Neural cell (in vitro differentiated cells): ENCODE data around the gene MAGEB3.

Experiments
- CTCF ChIP-seq: fragments of 450-650 bp; IDR thresholded peaks from 2 replicates; pipeline ENCODE4 v1.5.1; 2014; ENCODE audit warnings: antibody characterized with exemption, mild to moderate bottlenecking, moderate library complexity; ENCODE audit not compliant: poor library complexity, severe bottlenecking
- EP300 ChIP-seq: fragments of 450-650 bp; conservative IDR thresholded peaks from 2 replicates; pipeline ENCODE4 v1.6.1; 2014; ENCODE audit warnings: antibody characterized with exemption, mild to moderate bottlenecking, moderate library complexity; ENCODE audit not compliant: poor library complexity, severe bottlenecking
- EZH2 ChIP-seq: fragments of 200-600, 300-800 bp; shearing (Covaris generic), sonication (generic); IDR thresholded peaks from 2 replicates; pipeline ENCODE4 v1.6.1; 2014; ENCODE audit warnings: antibody characterized with exemption, low read length, borderline replicate concordance, mild to moderate bottlenecking; ENCODE audit not compliant: insufficient read depth, poor library complexity, severe bottlenecking
- MXI1 ChIP-seq: fragments of 450-650 bp; conservative IDR thresholded peaks from 2 replicates; pipeline ENCODE4 v1.6.1; 2014; ENCODE audit warnings: antibody characterized with exemption, mild to moderate bottlenecking; ENCODE audit not compliant: poor library complexity, severe bottlenecking
- POLR2AphosphoS5 ChIP-seq: IDR thresholded peaks from 2 replicates; pipeline ENCODE4 v1.6.1; 2012
- RAD21 ChIP-seq: fragments of 450-650 bp; conservative IDR thresholded peaks from 2 replicates; pipeline ENCODE4 v1.6.1; 2014; ENCODE audit warnings: antibody characterized with exemption, mild to moderate bottlenecking, moderate library complexity
- TAF1 ChIP-seq: IDR thresholded peaks from 2 replicates; pipeline ENCODE4 v1.6.1; 2012; ENCODE audit warnings: low read depth

DNA sequence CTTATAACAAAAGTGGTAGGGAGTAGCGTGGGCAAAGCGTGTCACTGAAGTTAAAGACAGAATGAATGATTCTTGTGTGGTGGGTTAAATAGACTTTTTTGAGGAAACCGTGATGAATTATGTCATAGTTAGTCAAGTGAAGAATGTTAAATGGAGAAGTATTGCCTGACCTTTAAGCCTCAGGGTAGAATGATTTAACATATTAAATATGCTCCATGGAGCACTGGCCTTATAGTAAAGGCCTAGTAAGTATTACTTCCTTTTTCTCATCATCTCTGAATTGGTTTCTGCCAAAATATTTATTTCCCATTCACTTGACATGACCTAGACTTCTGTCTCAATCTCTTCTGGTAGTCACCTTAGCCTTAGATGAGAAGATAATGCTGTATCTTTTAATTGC is 40.2 kb downstream of the MAGEB3 start:
- no peak for TF ChIP-seq CTCF
- TF ChIP-seq EZH2, result no peak
- no peak for TF ChIP-seq POLR2AphosphoS5
- TF ChIP-seq TAF1, result no peak
- TF ChIP-seq EP300, result no peak
- TF ChIP-seq RAD21, result no peak
- TF ChIP-seq MXI1, result no peak
